B cell (primary cell): Measurements from ENCODE around the gene SCYL2. TPM values are rescaled to one million over a fixed set of nuclear protein-coding genes. Genes with fewer than 3 reads are reported as not detected.

Experiments used
- ATAC-seq: fragments of 200-7000 bp; cut with Tn5 transposase; one replicate; pipeline ENCODE4 v1.10.0; 2021; ENCODE audit warnings: low read depth, mild to moderate bottlenecking, moderate number of reproducible peaks, moderate library complexity
- CTCF ChIA-PET: fragments of 350-600 bp; sonication (Branson Sonifier 250); formaldehyde crosslinking; loops from one replicate; lab custom pipeline; 2021; ENCODE audit warnings: antibody characterized with exemption, inconsistent platforms; lab: Charles Lee
- POLR2A ChIA-PET: fragments of 350-600 bp; sonication (Branson Sonifier 250); formaldehyde crosslinking; loops from one replicate; lab custom pipeline; 2021; ENCODE audit warnings: antibody characterized with exemption; lab: Charles Lee
- DNase-seq: peaks from one replicate; pipeline ENCODE4 v3.0.0; 2013
- H2AFZ ChIP-seq: 2 replicates; pipeline ENCODE4 v1.6.1; 2012; ENCODE audit warnings: mild to moderate bottlenecking, low read depth, low read length; ENCODE audit not compliant: insufficient read depth, poor library complexity, severe bottlenecking
- H3K27ac ChIP-seq, 2 donors: 1 replicate in 1 of 2; 2 replicates in 1 of 2; pipeline ENCODE4 v1.5.1; 2012 to 2013; ENCODE audit warnings: low read length in 2 of 2, mild to moderate bottlenecking in 2 of 2, moderate library complexity in 1 of 2
- H3K27me3 ChIP-seq, 4 experiments: fragments of 200-600 bp in 1 of 4; sonication (generic) in 1 of 4; replicated peaks in 1 of 4; 1 replicate in 2 of 4; 2 replicates in 2 of 4; pipeline versions ENCODE4 v1.6.1 to v1.7.0; 2013 to 2016; ENCODE audit warnings: low read length in 3 of 4, mild to moderate bottlenecking in 2 of 4, mixed read lengths in 1 of 4, moderate library complexity in 1 of 4; ENCODE audit not compliant: insufficient read depth in 4 of 4, control insufficient read depth in 3 of 4; ENCODE audit errors: control extremely low read depth in 1 of 4
- H3K36me3 ChIP-seq, 2 experiments: replicated peaks in 1 of 2; 1 replicate in 1 of 2; 2 replicates in 1 of 2; pipeline versions ENCODE4 v1.6.1 to v1.7.1; 2013; ENCODE audit warnings: low read length in 1 of 2; ENCODE audit not compliant: insufficient read depth in 2 of 2, control insufficient read depth in 1 of 2; ENCODE audit errors: control extremely low read depth in 1 of 2, extremely low read depth in 1 of 2
- H3K4me1 ChIP-seq, 2 donors: fragments of 200-600 bp in 1 of 2; sonication (generic) in 1 of 2; 1 replicate in 1 of 2; 2 replicates in 1 of 2; pipeline versions ENCODE4 v1.5.1 to v1.6.1; 2013 to 2017; ENCODE audit warnings: low read length in 2 of 2; ENCODE audit not compliant: control insufficient read depth in 2 of 2, insufficient read depth in 2 of 2
- H3K4me2 ChIP-seq: replicated peaks from 2 replicates; pipeline ENCODE3; 2012; ENCODE audit warnings: mild to moderate bottlenecking, low read depth, low read length; ENCODE audit not compliant: poor library complexity, severe bottlenecking
- H3K4me3 ChIP-seq, 5 experiments: fragments of 200-600 bp in 1 of 5; sonication (generic) in 1 of 5; 1 replicate in 3 of 5; 2 replicates in 2 of 5; pipeline versions ENCODE4 v1.5.1 to v1.7.0; 2011 to 2016; ENCODE audit warnings: low read length in 4 of 5, mild to moderate bottlenecking in 4 of 5, low read depth in 2 of 5, control low read depth in 1 of 5, moderate library complexity in 1 of 5; ENCODE audit not compliant: insufficient read depth in 1 of 5; ENCODE audit errors: control extremely low read depth in 1 of 5, extremely low read depth in 1 of 5
- H3K79me2 ChIP-seq: fragments of 200-600 bp; sonication (generic); one replicate; pipeline ENCODE4 v1.6.0; 2016; ENCODE audit warnings: low read length; ENCODE audit not compliant: control insufficient read depth, insufficient read depth
- H3K9ac ChIP-seq: fragments of 200-600 bp; sonication (generic); 2 replicates; pipeline ENCODE4 v1.6.1; 2017; ENCODE audit warnings: mild to moderate bottlenecking, low read length, moderate library complexity
- H3K9me3 ChIP-seq, 3 donors: one replicate each; pipeline versions ENCODE4 v1.6.1 to v1.7.1; 2013; ENCODE audit warnings: low read length in 2 of 3; ENCODE audit not compliant: control insufficient read depth in 2 of 3, insufficient read depth in 1 of 3; ENCODE audit errors: control extremely low read depth in 1 of 3
- H4K20me1 ChIP-seq: 2 replicates; pipeline ENCODE4 v1.6.0; 2012; ENCODE audit warnings: mild to moderate bottlenecking, low read length; ENCODE audit not compliant: insufficient read depth, control insufficient read depth, poor library complexity, severe bottlenecking
- H3K27ac Mint-ChIP-seq: one replicate; pipeline ENCODE4 v1.8.0; 2021; ENCODE audit warnings: mixed read lengths
- H3K27me3 Mint-ChIP-seq: one replicate; pipeline ENCODE4 v1.8.0; 2021; ENCODE audit warnings: mixed read lengths
- H3K4me1 Mint-ChIP-seq: one replicate; pipeline ENCODE4 v1.8.0; 2021; ENCODE audit warnings: mixed read lengths
- H3K4me3 Mint-ChIP-seq: one replicate; pipeline ENCODE4 v1.8.0; 2021; ENCODE audit warnings: mixed read lengths
- H3K9me3 Mint-ChIP-seq: one replicate; pipeline ENCODE4 v1.8.0; 2022; ENCODE audit warnings: mixed read lengths; ENCODE audit not compliant: insufficient read depth
- EZH2 ChIP-seq: IDR thresholded peaks from 2 replicates; pipeline ENCODE4 v1.6.1; 2012; ENCODE audit warnings: borderline replicate concordance, low read depth, mild to moderate bottlenecking, moderate library complexity, low read length; ENCODE audit not compliant: insufficient read depth, poor library complexity, severe bottlenecking
- intact Hi-C: fragments of 100-400 bp; cut with micrococcal nuclease; formaldehyde crosslinking; loops from one replicate; pipeline ENCODE4 v1.10.0; 2022
- polyA plus RNA-seq: library from polyadenylated mRNA; depleted of rRNA; stranded (reverse); fragments of >200 nt; gene quantifications from 2 replicates; pipeline ENCODE4 v1.2.3, GENCODE V29; 2012
- total RNA-seq, 2 donors: library from RNA; stranded (reverse); fragments of 120-200 nt in 1 of 2; gene quantifications; 1 replicate in 1 of 2; 2 replicates in 1 of 2; pipeline versions ENCODE4 v1.2.3 to v1.2.4, GENCODE V29; 2013 to 2022
- TF ChIP-seq, protein P1 (sequence below): fragments of 200-600 bp; IDR thresholded peaks from one replicate; pipeline ENCODE4 v1.8.0; 2022; ENCODE audit warnings: antibody characterized with exemption, mild to moderate bottlenecking

SCYL2 gene
- total and polyA plus RNA-seq, 2 donors (not counting 1 experiment from before 2014, with no cell fraction given): 8.8 to 38.4 TPM

DNA sequence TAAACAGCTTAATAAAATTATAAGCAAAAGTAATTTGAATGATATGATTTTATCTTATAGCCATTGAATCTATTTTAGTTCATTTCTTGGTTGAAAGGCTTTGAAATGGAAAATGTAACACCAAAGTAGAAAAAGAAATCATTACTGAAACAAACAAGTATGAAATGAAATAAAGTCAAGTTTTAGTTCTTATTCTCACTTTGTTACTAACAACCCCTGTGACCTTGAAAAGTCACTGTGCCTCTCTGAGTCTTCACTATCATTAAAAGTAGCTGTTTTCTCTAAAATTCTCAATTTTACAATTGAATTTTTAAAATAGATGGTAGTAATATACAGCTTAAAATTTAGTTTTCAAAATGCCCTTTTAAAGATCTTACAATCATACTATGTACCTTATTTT is 57.5 kb downstream of the SCYL2 start:
- no peaks in the 10 kb centered on the region for H3K27me3 Mint-ChIP-seq
- H4K20me1 ChIP-seq: no peaks in the 10 kb centered on the region
- H2AFZ ChIP-seq: no peak overlapping the region
- H3K4me1 ChIP-seq: no peaks in the 10 kb centered on the region
- H3K4me3 Mint-ChIP-seq: no peak overlapping the region
- H3K79me2 ChIP-seq: no peaks in the 10 kb centered on the region
- intact Hi-C loops: no loop called here
- H3K27me3 ChIP-seq: no peaks in the 10 kb centered on the region
- no peaks in the 10 kb centered on the region for H3K9me3 Mint-ChIP-seq
- POLR2A ChIA-PET: no interaction called here
- no peak for DNase-seq
- H3K27ac Mint-ChIP-seq: no peak overlapping the region
- ATAC-seq: no peak
- no peak for TF ChIP-seq EZH2
- TF ChIP-seq, protein P1, sequence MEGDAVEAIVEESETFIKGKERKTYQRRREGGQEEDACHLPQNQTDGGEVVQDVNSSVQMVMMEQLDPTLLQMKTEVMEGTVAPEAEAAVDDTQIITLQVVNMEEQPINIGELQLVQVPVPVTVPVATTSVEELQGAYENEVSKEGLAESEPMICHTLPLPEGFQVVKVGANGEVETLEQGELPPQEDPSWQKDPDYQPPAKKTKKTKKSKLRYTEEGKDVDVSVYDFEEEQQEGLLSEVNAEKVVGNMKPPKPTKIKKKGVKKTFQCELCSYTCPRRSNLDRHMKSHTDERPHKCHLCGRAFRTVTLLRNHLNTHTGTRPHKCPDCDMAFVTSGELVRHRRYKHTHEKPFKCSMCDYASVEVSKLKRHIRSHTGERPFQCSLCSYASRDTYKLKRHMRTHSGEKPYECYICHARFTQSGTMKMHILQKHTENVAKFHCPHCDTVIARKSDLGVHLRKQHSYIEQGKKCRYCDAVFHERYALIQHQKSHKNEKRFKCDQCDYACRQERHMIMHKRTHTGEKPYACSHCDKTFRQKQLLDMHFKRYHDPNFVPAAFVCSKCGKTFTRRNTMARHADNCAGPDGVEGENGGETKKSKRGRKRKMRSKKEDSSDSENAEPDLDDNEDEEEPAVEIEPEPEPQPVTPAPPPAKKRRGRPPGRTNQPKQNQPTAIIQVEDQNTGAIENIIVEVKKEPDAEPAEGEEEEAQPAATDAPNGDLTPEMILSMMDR: no peak
- no peaks in the 10 kb centered on the region for H3K9me3 ChIP-seq
- no peak overlapping the region for H3K9ac ChIP-seq
- no peak overlapping the region for H3K4me3 ChIP-seq
- no peak overlapping the region for H3K27ac ChIP-seq
- CTCF ChIA-PET: no interaction called here
- H3K4me1 Mint-ChIP-seq: no peaks in the 10 kb centered on the region
- no peak overlapping the region for H3K4me2 ChIP-seq
- H3K36me3 ChIP-seq: peaks cover 2 to 23% of the 10 kb centered on the region in 2 experiments

GRCh38 chr12:100326208-100326607 is 59.2 kb downstream of the SCYL2 start:
- intact Hi-C loops: no loop called here
- no peaks in the 10 kb centered on the region for H3K27me3 ChIP-seq
- POLR2A ChIA-PET: no interaction called here
- Mint-ChIP-seq H3K27ac (no peak overlapping the region), H3K4me1 (no peaks in the 10 kb centered on the region), H3K4me3 (no peak overlapping the region), H3K9me3 (no peaks in the 10 kb centered on the region), H3K27me3 (no peaks in the 10 kb centered on the region)
- H3K4me3 ChIP-seq: no peak overlapping the region
- no peaks in the 10 kb centered on the region for H3K9me3 ChIP-seq
- H3K9ac ChIP-seq: no peak overlapping the region
- no peaks in the 10 kb centered on the region for H4K20me1 ChIP-seq
- no peak for DNase-seq
- no peak overlapping the region for H3K27ac ChIP-seq
- TF ChIP-seq EZH2: no peak
- TF ChIP-seq, protein P1: no peak
- H3K79me2 ChIP-seq: no peaks in the 10 kb centered on the region
- no peaks in the 10 kb centered on the region for H3K4me1 ChIP-seq
- peaks cover 2 to 31% of the 10 kb centered on the region in 2 experiments for H3K36me3 ChIP-seq
- H2AFZ ChIP-seq: no peak overlapping the region
- CTCF ChIA-PET: no interaction called here
- H3K4me2 ChIP-seq: no peak overlapping the region
- no peak for ATAC-seq
